Stimulated activated CD8-positive, alpha-beta memory T cell treated with anti-CD3 and anti-CD28 coated beads, Interleukin-7, amount 100 ng/mL, for 1 hour (primary cell): Measurements from ENCODE around the gene WASL.
"Not testable (repeated sequence)": the region's sequence is repeated elsewhere in the genome, so short reads cannot be mapped to it uniquely, and the experiment has no call there.

Experiments
- DNase-seq, 2 donors: peaks; one replicate each; pipeline ENCODE4 v3.0.0-alpha.2; 2020; ENCODE audit warnings: low read depth in 2 of 2

Gene WASL

DNA sequence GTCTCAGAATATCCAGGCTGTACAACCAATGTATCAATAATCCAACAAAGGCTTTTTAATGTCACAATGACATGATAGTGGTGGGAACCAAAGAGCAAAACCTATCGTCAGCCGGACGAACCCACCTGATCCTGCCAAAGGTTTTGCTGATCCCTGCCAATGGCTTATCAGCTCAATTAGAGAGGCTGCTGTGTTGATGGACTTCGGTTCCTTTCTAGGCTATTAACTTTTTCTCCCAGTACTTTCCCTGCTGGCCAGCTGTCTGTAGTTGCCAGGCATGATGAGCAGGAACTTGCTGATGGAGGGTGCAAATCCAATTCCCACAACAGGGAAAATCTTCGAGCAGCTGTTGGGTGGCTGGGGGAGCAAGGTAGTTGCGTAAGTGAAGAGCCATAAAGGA is 90.8 kb downstream of the WASL start:
- no peak for DNase-seq

GRCh38 chr7:123657304-123657685 is 91.5 kb downstream of the WASL start:
- no peak for DNase-seq

GRCh38 chr7:123656544-123657303 is 92.1 kb downstream of the WASL start:
- no peak for DNase-seq

DNA sequence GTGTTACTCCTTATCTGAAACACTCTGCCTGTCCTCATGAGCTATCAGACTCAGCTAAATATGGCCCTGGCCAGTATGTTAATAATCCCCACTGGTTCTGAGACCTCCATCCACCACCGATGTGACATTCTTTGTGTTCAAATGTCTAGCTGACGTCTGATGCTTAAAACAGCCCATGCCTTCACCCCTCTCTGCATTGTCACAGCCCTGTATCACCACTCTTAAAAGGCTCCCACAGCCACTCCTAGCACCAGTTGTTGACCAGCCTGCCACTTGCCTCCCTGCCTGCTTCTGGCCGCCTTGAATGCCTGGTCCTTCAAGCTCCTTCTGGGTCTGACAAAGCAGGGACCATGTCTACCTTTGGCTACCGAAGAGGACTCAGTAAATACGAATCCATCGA is 93.2 kb downstream of the WASL start, which contains the start of gene LMOD2:
Gene LMOD2 (plus strand): TSS at position 253 of the 400 bp plus-strand sequence. CDS start 98 bp downstream, at position 351.
- DNase-seq = no peak

- DNase-seq = no peak
These were observed 95.6 kb downstream of the WASL start for GRCh38 chr7:123653162-123653561.

GRCh38 chr7:123652406-123652805 is 96.4 kb downstream of the WASL start:
- no peak for DNase-seq

GRCh38 chr7:123650595-123650994 is 98.2 kb downstream of the WASL start:
- DNase-seq = no peak

DNA sequence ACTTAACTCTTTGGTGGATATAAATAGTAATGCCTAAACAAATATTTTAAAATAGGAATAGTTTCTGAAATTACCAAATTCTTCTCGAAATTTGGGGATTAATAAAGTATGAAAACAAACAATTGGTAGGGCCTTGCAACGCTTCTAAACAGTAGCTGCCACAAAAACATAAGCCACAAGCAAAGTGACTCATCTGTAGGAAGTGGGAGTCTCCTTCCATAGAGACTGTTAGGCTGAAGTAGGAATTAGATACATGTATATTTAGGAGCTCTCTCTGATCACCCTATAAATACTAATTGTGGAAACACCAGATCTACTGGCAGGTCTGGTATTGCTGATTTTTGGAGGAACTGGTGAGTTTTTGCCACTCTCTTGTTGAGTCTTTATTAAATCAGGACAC is 98.8 kb downstream of the WASL start:
- no peak for DNase-seq

DNA sequence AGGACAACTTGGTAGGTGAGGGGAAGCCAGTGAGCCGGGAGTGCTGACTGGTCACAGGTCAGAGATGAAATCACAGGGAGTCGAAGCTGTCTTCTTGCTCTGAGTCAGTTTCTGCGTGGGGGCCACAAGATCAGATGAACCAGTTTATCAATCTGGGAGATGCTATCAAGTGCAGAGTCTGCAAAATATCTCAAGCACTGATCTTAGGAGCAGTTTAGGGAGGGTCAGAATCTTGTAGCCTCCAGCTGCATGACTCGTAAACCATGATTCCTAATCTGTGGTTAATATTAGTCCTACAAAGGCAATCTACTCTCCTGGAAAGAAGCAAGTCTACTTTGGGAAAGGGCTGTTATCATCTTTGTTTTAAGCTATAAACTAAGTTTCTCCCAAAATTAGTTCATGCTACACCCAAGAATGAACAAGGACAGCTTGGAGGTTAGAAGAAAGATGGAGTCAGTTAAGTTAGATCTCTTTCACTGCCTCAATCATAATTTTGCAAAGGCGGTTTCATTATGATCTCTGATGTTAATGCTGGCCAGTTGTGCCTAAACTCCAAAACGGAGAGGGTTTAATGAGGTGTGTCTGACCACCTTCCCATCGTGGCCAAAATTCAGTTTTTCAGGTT is 101.6 kb downstream of the WASL start:
- DNase-seq = no peak

DNA sequence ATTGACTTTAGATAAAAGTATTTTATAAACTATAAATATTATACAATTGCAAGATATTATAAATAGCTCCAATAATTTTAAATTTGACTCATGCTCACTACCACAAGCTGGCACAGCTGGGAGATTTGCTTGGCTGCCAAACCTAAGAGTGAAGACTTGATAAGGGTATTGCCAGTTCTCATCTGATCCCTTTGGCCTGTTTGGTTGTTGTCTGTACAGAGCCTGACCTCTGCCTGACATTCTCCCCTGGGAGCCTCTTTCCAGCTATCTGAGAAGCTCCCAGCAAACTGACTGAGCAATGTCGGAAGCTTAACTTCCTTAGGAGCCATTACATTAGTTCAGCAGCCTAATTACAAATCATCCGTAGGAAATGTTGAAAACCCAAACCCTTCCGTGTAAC is 103.3 kb downstream of the WASL start:
- no peak for DNase-seq

DNA sequence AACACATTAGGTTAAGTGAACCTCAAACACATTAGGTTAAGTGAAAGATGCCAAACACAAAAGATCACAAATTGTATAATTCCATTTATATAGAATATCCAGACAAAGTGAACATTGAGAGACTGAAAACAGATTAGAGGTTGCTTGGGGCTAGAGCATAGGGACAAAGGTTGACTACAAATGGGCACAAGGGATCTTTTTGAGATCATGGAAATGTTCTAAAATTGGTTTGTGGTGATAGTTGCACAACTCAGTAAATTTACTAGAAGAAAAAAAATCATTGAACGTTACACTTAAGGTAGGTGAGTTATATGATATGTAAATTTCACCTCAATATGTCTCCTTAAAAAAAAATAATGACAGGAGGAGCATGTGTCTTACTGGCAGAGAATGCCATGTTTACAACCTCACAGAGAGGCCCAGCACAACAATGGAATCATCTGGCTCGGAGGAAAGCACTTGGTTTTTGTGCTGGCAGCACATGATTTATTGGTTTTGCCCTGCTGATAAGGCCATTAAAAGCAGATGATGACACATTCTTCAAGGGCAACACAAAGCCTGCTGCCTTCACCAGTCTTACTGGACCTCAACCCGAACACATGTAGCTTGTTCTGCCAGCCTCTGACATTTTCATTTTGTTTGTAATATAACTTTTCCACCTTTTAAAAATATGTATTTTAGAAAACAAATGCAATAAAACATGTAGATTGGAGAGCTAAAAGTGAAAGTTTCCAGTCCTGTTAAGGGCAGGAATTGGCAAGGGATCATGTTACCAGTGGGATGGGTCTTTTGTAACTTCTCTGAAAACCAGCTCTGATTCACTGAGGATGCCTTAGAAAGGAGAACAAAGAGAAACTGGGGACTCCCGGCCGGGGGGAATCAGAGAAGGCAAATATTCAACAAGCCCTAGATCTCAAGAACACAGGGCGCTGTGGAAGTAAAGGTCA is 105.0 kb downstream of the WASL start:
- DNase-seq = no peak

DNA sequence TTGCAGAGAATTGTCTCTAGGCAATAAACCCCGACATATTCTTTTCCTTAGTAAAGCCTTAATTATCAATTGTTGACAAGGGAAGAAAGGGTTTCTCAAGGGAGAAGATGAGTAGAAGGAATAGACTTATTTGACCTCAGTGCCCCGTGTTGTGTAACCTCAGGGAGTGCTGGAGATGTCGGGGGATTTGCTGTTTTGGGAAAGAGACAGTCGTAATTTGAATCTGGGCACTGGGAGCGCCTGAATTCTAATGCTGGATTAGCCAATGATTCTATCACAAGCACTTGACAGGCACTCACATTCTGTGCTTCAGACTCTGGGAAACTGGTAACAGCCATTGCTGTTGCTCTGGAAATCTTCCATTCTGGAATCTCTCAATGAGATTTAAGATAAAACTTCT is 106.9 kb downstream of the WASL start:
- DNase-seq = no peak

- no peak for DNase-seq
These were observed 108.2 kb downstream of the WASL start for GRCh38 chr7:123640583-123640982.

GRCh38 chr7:123639631-123640030 is 109.2 kb downstream of the WASL start:
- no peak for DNase-seq

DNA sequence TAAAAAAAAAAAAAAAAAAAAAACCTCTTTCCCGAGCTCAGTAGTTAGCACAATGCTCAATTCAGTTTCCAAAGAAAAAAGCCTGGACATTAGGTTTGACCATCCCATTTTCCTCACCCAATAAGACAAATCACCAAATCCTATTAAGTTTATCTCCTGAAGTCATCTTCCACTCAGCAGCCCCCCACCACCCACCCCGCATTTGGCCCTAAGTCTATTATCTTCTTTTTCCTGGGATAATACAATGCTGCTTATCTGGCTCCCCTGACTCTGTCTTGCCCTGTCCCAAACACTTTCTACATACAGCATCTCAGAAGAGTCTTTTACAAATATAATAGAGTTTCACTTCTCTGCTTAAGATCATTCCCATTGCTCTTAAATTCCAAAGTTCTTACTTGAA is 110.9 kb downstream of the WASL start:
- DNase-seq = no peak

DNA sequence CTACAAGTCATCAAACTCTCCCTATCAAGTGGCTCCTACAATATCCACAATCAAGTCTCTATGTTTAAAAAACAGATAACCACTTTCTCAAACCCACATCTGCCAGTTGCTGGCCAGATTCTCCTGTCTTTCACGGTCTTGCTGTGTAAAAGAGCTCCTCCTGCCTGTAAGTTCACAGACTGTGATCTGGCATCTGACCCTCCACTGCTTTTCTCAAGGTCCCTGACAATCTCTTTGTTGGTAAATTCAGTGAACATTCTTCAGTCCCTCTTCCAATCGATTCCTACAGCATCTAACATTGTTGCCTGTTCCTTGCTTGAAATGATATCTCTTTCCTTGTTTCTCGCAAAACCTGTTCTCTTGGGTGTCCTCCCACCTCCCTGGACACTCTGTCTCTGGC is 111.6 kb downstream of the WASL start:
- DNase-seq = no peak

- no peak for DNase-seq
These were observed 113.0 kb downstream of the WASL start for GRCh38 chr7:123635551-123636359.

DNA sequence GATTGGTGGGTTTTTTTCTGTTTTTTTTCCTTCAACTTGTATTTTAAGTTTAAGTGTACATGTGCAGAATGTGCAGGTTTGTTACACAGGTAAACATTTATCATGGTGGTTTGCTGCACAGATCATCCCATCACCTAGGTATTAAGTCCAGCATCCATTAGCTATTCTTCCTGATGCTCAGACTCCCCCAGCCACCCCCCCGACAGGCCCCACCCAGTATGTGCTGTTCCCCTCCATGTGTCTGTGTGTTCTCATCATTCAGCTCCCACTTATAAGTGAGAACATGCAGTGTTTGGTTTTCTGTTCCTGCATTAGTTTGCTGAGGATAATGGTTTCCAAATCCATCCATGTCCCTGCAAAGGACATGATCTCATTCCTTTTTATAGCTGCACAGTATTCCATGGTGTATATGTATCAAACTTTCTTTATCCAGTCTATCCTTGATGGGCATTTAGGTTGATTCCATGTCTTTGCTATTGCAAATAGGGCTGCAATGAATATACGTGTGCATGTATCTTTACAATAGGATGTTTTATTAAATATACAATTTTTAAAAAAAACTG is 114.7 kb downstream of the WASL start:
- DNase-seq = not testable (repeated sequence)

- no peak for DNase-seq
These were observed 115.2 kb downstream of the WASL start for GRCh38 chr7:123633553-123633952.

DNA sequence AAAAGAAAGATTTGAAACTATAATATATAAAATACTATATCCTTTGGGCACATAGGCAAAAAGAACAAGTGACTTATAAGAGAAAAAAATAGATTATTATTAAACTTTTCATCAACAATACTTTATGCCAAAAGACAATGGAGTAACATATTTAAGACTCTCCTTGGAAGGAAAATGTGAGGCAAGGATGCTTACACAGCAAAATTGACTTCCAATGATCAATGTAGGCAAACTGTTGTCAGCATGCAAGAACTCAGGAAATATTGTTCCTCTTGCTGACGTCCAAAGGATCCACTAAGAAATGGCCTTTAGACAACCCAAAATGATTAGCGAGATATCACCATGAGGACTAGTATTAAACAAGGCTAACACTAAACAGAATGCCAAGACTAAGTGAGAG is 116.0 kb downstream of the WASL start:
- no peak for DNase-seq
